Ammon's horn (tissue), 1 donor: ENCODE results near the gene ANKRD28.
"Not testable (repeated sequence)": the region's sequence is repeated elsewhere in the genome, so short reads cannot be mapped to it uniquely, and the experiment has no call there.

Experiments used
- DNase-seq: peaks from one replicate; pipeline ENCODE4 v3.0.0-alpha.2; 2016; ENCODE audit warnings: low spot score

The ANKRD28 gene

GRCh38 chr3:15771444-15771843 is 26.3 kb downstream of the ANKRD28 start:
- no peak for DNase-seq

DNA sequence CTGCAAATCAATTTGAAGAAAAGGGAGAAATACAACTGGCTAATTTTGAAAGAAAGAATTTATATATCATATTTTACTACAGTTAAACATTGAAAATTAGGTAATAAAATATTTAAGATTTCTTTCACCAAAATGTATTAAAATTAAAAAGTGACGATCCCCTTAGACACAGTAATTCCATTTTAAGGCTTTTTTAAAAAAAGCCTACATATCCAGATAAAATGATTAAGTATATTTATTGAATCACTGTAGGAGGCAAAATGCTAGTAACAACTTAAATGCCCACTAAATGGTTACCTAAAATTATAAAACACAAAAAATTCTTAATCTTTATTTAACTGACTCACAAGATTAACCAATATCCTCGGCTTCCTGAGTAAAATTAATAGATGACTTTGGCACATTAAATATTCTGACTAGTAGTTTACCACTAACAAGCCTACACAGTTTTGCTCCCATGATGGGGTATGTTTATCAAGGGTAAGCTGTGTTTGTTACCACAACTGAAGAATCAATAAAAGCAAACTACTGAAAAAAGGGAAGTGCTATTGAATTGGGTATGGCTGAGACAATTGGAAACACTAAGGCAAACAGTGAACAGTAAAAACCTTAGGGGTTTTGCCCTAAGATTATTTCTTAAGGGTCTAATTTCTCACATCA is 28.4 kb downstream of the ANKRD28 start:
- DNase-seq: no peak

DNA sequence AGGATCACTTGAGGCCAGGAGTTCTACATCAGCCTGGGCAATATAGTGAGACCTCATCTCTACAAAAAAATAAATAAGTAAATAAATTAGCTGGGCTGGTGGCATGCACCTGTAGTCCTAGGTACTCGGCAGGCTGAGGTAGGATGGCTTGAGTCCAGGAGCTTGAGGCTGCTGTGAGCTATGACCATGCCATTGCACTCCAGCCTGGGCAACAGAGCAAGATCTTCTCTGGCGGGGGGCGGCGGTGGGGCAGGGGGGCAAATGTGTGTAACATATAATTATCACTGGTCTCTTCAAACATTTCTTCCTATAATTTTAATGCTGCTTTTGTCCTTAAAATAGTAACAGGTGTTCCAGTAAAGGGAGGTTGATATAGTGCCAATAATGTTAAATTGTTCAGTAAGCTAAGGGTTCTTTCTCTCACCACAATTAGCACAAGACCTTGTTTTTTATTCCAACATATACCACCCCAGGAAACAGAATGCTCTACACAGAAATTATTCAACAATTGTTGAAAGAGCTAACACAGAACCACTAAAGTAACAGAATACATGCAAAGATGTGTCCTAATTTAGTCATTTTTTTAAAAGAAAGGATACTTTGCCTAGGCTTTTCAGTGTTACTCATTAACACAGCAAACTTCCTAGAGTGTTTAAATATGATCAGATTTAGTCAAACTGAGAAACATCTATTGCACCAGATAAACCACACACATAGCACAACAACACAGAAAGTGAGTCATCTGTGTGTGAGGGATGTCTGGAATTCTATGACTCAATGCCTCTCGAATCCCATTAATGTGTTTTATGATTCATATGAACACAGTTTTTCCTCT is 29.1 kb downstream of the ANKRD28 start:
- DNase-seq: peak; percentile 59

DNA sequence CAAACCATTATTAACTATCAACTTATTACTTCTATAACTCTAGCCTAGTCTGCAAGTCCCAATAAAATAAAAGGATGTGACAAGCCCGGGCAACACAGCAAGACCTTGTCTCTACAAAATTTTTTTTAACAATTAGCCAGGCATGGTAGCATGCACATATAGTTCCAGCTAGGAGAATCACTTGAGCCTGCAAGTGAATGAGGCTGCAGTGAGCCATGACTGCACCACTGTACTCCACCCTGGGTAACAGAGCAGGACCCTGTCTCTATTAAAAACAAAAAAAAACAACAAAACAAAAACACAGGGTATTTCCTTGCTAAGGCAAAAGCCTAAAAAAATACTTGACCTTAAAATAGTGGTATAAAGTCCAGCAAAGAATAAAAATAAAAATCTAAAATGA is 31.4 kb downstream of the ANKRD28 start:
- DNase-seq: no peak

DNA sequence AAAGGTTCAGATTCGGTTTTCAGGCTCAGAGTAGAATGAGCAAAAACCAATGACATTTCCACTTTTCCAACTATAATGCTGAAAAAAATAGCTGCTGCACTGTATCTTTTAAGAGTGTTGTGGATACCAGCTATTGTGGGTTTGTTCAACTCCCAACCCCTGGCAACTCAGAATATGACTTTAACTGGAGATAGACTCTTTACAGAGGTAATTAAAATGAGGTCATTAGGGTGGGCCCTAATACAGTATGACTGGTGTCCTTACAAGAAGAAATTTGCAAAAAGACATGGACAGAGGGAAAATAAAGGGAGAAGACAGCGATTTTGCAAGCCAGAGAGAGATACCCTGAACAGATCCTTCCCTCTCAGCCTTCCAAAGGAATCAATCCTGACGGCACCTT is 39.5 kb downstream of the ANKRD28 start:
- no peak for DNase-seq

DNA sequence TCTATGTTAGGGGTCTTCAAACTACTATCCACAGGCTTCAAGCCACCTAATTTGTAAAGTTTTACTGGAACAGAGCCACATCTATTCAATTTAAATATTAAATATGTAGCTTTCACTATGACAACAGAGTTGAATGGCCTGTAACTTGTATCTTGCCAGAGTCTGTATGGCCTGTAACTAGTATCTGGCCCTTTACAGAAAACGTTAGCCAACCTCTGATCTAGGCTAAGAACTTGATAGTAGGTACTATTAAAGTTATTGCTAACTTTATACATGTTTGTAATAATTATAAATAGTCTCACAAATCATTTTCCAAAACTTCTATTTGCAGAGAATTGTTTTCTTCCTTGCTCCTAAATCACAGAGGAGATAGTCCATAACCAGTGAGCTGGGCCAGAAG is 40.0 kb downstream of the ANKRD28 start:
- DNase-seq: no peak

DNA sequence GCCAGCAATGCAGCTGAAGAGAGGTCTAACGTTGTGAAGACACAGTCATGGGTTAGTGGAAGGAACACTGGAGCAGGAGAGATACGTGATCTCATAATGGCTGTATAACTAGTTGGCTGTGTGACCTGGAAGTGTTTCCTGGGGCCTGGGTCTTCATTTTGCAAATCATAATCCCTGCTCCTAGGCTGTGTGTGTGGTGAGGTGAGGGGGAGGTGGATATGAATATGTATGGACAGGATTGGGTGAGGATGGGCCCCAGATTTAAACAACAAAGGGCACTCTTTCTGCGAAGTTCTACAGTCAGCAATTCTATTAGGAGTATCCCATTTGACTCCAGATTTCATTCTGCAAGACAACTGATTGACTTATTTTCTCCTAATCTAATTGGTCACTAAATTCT is 41.3 kb downstream of the ANKRD28 start:
- DNase-seq: no peak

- DNase-seq: no peak
These were observed 42.0 kb downstream of the ANKRD28 start for GRCh38 chr3:15755780-15756179.

- no peak for DNase-seq
These were observed 42.6 kb downstream of the ANKRD28 start for GRCh38 chr3:15755181-15755580.

DNA sequence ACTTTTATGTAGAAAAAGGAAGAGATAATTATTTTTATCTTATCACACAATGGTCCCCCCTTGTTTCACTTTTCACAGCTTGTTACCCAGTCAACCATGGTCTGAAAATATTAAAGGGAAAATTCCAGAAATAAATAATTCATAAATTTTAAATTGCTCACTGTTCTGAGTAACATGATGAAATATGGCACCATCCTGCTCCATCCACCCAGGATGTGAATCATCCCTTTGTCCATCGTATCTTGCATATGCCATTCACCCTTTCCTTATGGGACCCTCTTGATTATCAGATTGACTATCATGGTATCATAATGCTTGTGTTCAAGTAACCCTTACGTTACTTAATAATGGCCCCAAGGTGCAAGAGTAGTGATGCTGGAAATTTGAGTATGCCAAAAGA is 43.7 kb downstream of the ANKRD28 start:
- DNase-seq: no peak

- peak; percentile 43 for DNase-seq
These were observed 44.6 kb downstream of the ANKRD28 start for GRCh38 chr3:15753056-15753710.

- DNase-seq: no peak
These were observed 46.9 kb downstream of the ANKRD28 start for GRCh38 chr3:15750879-15751278.

DNA sequence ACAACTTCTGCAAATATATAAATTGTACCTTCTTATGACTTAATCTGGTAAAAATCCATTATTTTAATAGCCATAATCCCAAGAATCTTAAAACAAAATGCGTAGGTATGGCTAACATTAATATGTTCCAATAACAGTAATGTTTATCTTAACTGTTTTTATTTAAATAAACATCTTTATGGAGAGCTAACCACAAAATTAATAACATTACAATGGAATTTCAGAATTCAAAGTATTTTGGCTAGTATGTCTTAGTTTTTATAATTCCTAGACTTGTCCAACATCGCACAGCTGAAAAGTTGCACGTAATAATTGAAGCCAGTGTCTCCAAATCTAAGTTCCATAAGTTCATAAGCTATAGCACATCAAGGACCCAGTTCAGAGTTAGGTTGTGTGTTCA is 47.6 kb downstream of the ANKRD28 start:
- DNase-seq: no peak

- DNase-seq: not testable (repeated sequence)
These were observed 51.9 kb downstream of the ANKRD28 start for GRCh38 chr3:15745896-15746295.

DNA sequence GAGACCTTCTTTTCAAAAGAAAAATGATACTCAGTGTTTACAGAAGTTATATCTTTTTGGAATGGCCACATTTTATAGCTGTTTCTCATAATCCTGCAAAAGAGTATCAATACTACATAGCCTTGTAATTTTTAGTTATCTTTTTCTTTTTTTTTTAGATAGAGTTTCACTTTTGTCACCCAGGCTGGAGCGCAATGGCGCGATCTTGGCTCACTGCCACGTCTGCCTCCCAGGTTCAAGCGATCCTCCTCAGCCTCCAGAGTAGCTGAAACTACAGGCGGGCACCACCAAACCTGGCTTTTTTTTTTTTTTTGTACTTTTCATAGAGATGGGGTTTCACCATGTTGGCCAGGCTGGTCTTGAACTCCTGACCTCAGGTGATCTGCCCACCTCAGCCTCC is 53.6 kb downstream of the ANKRD28 start:
- no peak for DNase-seq

GRCh38 chr3:15743587-15744009 is 54.2 kb downstream of the ANKRD28 start:
- DNase-seq: no peak

DNA sequence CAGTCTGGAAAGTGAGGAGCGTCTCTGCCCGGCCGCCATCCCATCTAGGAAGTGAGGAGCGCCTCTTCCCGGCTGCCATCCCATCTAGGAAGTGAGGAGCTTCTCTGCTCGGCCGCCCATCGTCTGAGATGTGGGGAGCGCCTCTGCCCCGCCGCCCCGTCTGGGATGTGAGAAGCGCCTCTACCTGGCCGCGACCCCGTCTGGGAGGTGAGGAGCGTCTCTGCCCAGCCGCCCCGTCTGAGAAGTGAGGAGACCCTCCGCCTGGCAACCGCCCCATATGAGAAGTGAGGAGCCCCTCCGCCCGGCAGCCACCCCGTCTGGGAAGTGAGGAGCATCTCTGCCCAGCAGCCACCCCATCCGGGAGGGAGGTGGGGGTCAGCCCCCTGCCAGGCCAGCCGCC is 55.5 kb downstream of the ANKRD28 start:
- not testable (repeated sequence) for DNase-seq

GRCh38 chr3:15738616-15739005 is 59.2 kb downstream of the ANKRD28 start:
- not testable (repeated sequence) for DNase-seq

DNA sequence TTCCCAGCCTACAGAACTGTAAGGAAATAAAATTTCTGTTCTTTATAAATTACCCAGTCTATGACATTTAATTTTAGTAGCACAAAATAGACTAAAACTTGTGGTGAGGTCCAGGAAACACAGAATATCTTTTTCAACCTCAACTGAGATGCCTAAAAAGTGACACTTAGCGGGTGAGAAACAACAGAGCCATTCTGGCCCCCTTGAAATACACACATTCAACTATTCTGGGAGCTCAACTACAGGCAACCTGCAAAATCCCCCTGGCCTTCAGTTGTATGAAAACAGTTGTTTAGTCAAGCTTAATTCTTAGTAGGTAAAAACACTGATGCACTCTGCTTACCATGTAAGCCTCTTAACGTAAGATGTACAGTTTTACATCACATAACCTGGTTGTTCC is 66.8 kb downstream of the ANKRD28 start:
- DNase-seq: no peak

- no peak for DNase-seq
These were observed 69.0 kb downstream of the ANKRD28 start for GRCh38 chr3:15728766-15729165.

GRCh38 chr3:15726881-15727280 is 70.9 kb downstream of the ANKRD28 start:
- DNase-seq: peak; percentile 6

GRCh38 chr3:15726043-15726442 is 71.7 kb downstream of the ANKRD28 start:
- DNase-seq: no peak

DNA sequence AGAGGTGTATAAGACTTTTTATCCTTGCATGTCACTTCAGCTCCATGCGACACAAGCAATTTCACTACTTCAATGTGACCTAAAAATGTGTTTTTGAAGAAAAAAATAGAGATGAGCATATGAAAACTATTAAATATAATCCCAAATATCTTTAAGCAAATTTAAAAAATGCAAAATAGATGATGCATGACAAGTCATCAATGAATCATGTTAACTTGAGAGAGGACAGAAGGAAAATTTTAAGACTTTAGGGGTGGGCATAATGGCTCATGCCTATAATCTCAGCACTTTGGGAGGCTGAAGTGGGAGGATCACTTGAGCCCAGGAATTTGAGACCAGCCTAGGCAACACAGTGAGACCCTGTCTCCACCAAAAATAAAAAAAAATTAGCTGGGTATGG is 73.3 kb downstream of the ANKRD28 start:
- DNase-seq: no peak
